Upper lobe of right lung (tissue), 1 donor: Measurements from ENCODE around the gene CBFA2T3. TPM values are rescaled to one million over a fixed set of nuclear protein-coding genes. Genes with fewer than 3 reads are reported as not detected.

Source experiments
- ATAC-seq: fragments of 200-7000 bp; cut with Tn5 transposase; one replicate; pipeline ENCODE4 v1.9.1; 2020; ENCODE audit warnings: mild to moderate bottlenecking, moderate library complexity
- DNase-seq: peaks from one replicate; pipeline ENCODE4 v3.0.0-alpha.2; 2020
- H3K27ac ChIP-seq: fragments of 200-600 bp; one replicate; pipeline ENCODE4 v1.8.0; 2022
- H3K27me3 ChIP-seq: fragments of 200-600 bp; one replicate; pipeline ENCODE4 v1.8.0; 2022; ENCODE audit warnings: mild to moderate bottlenecking
- H3K36me3 ChIP-seq: fragments of 200-600 bp; one replicate; pipeline ENCODE4 v1.8.0; 2022
- H3K4me1 ChIP-seq: fragments of 200-600 bp; one replicate; pipeline ENCODE4 v1.8.0; 2022
- H3K4me3 ChIP-seq: fragments of 200-600 bp; one replicate; pipeline ENCODE4 v1.8.0; 2022; ENCODE audit warnings: mild to moderate bottlenecking
- H3K9me3 ChIP-seq: fragments of 200-600 bp; one replicate; pipeline ENCODE4 v1.8.0; 2022
- CTCF ChIP-seq: fragments of 200-600 bp; IDR thresholded peaks from one replicate; pipeline ENCODE4 v1.8.0; 2022; ENCODE audit warnings: antibody characterized with exemption
- intact Hi-C: fragments of 100-400 bp; cut with DNase I; formaldehyde crosslinking; loops from one replicate; pipeline ENCODE4 v1.11.0; 2022
- total RNA-seq: library from RNA; stranded (reverse); fragmentation: NEBNext Ultra II Directional; extraction: Animal tissue kit (Norgen Biotek cat#: 25700); gene quantifications from one replicate; pipeline ENCODE4 v1.2.1, GENCODE V29; 2021
- donor health status: DM: no; HTN: yes; CAD: no; lungs with severe emphysema.

CBFA2T3 gene
- total RNA-seq, 1 donor from 2014 or later: 19.0 TPM

- Histone ChIP-seq H3K9me3 (no peaks in the 10 kb centered on the region), H3K27ac (no peak overlapping the region), H3K27me3 (peaks cover 13% of the 10 kb centered on the region), H3K4me3 (no peak overlapping the region), H3K4me1 (peaks cover 4% of the 10 kb centered on the region), H3K36me3 (no peaks in the 10 kb centered on the region)
- TF ChIP-seq CTCF: no peak
- intact Hi-C loops: no loop called here
- DNase-seq (no peak), ATAC-seq (peak; percentile 13)
Measured at GRCh38 chr16:88871730-88872416, 105.1 kb downstream of the CBFA2T3 start.

- no peak overlapping the region for H3K4me3 ChIP-seq
- no peak for ATAC-seq
Measured at GRCh38 chr16:88871349-88871702, 105.7 kb downstream of the CBFA2T3 start.

GRCh38 chr16:88870608-88871348 lies 106.2 kb downstream of the CBFA2T3 start:
- no peak overlapping the region for H3K4me3 ChIP-seq
- DNase-seq: no peak
- H3K27ac ChIP-seq: no peak overlapping the region
- peaks cover 13% of the 10 kb centered on the region for H3K27me3 ChIP-seq
- intact Hi-C loops: no loop called here
- no peak for ATAC-seq
- H3K9me3 ChIP-seq: no peaks in the 10 kb centered on the region
- H3K4me1 ChIP-seq: peaks cover 4% of the 10 kb centered on the region
- no peaks in the 10 kb centered on the region for H3K36me3 ChIP-seq
- no peak for TF ChIP-seq CTCF

More at GRCh38 chr16:88871349-88871702, 105.7 kb downstream of the CBFA2T3 start:
- H3K4me1 ChIP-seq: peaks cover 4% of the 10 kb centered on the region
- TF ChIP-seq CTCF: no peak
- intact Hi-C loops: no loop called here
- H3K9me3 ChIP-seq: no peaks in the 10 kb centered on the region
- H3K36me3 ChIP-seq: no peaks in the 10 kb centered on the region
- DNase-seq: no peak
- peaks cover 13% of the 10 kb centered on the region for H3K27me3 ChIP-seq
- H3K27ac ChIP-seq: no peak overlapping the region

- no peak for DNase-seq
- H3K4me3 ChIP-seq: no peak overlapping the region
Measured at GRCh38 chr16:88869673-88869980, 107.4 kb downstream of the CBFA2T3 start.

GRCh38 chr16:88868974-88869672 lies 107.9 kb downstream of the CBFA2T3 start:
- no peak for TF ChIP-seq CTCF
- peaks cover 13% of the 10 kb centered on the region for H3K27me3 ChIP-seq
- H3K9me3 ChIP-seq: no peaks in the 10 kb centered on the region
- no peak overlapping the region for H3K4me3 ChIP-seq
- no peak for DNase-seq
- no peak overlapping the region for H3K27ac ChIP-seq
- no peak for ATAC-seq
- no peaks in the 10 kb centered on the region for H3K36me3 ChIP-seq
- peaks cover 4% of the 10 kb centered on the region for H3K4me1 ChIP-seq
- intact Hi-C loops: no loop called here

More at GRCh38 chr16:88869673-88869980, 107.4 kb downstream of the CBFA2T3 start:
- H3K27ac ChIP-seq: no peak overlapping the region
- ATAC-seq: no peak
- no peaks in the 10 kb centered on the region for H3K9me3 ChIP-seq
- TF ChIP-seq CTCF: no peak
- H3K36me3 ChIP-seq: no peaks in the 10 kb centered on the region
- peaks cover 13% of the 10 kb centered on the region for H3K27me3 ChIP-seq
- intact Hi-C loops: no loop called here
- peaks cover 4% of the 10 kb centered on the region for H3K4me1 ChIP-seq
